Liver (tissue), 9 donors: ENCODE results near the gene XYLT1. TPM values are rescaled to one million over a fixed set of nuclear protein-coding genes. Genes with fewer than 3 reads are reported as not detected.

Experiments
- DNase-seq: peaks from one replicate; pipeline ENCODE4 v3.0.0-alpha.2; 2017; ENCODE audit warnings: low spot score
- H3K27ac ChIP-seq, 2 donors: one replicate each; pipeline ENCODE4 v1.7.0; 2013; ENCODE audit warnings: inconsistent platforms in 2 of 2, low read length in 2 of 2, control low read depth in 1 of 2, low read depth in 1 of 2, mild to moderate bottlenecking in 1 of 2
- H3K27me3 ChIP-seq, 4 donors: one replicate each; pipeline versions ENCODE4 v1.6.1 to v1.7.0; 2013; ENCODE audit warnings: low read length in 3 of 4, inconsistent platforms in 1 of 4, mild to moderate bottlenecking in 1 of 4, moderate library complexity in 1 of 4; ENCODE audit not compliant: control insufficient read depth in 4 of 4, insufficient read depth in 4 of 4
- H3K36me3 ChIP-seq, 4 donors: one replicate each; pipeline versions ENCODE4 v1.6.1 to v1.7.0; 2013; ENCODE audit warnings: low read length in 3 of 4, mild to moderate bottlenecking in 3 of 4, low read depth in 1 of 4, moderate library complexity in 1 of 4; ENCODE audit not compliant: control insufficient read depth in 4 of 4, insufficient read depth in 3 of 4
- H3K4me1 ChIP-seq, 4 donors: one replicate each; pipeline versions ENCODE4 v1.6.1 to v1.7.0; 2013; ENCODE audit warnings: low read length in 3 of 4, mild to moderate bottlenecking in 3 of 4, moderate library complexity in 1 of 4; ENCODE audit not compliant: control insufficient read depth in 4 of 4, insufficient read depth in 4 of 4
- H3K4me3 ChIP-seq, 3 donors: one replicate each; pipeline versions ENCODE4 v1.6.1 to v1.7.0; 2013; ENCODE audit warnings: low read length in 3 of 3, control low read depth in 1 of 3, low read depth in 1 of 3, mild to moderate bottlenecking in 1 of 3
- H3K9ac ChIP-seq, 2 donors: one replicate each; pipeline ENCODE4 v1.7.0; 2013; ENCODE audit warnings: low read length in 2 of 2, mild to moderate bottlenecking in 2 of 2, moderate library complexity in 2 of 2, control low read depth in 1 of 2, low read depth in 1 of 2
- H3K9me3 ChIP-seq, 4 donors: one replicate each; pipeline versions ENCODE4 v1.6.1 to v1.7.0; 2013; ENCODE audit warnings: low read length in 3 of 4; ENCODE audit not compliant: control insufficient read depth in 4 of 4
- ATF3 ChIP-seq: IDR thresholded peaks from 2 replicates; pipeline ENCODE4 v1.6.1; 2016; ENCODE audit warnings: antibody characterized with exemption
- EGR1 ChIP-seq, 2 donors: IDR thresholded peaks; 2 replicates each; pipeline ENCODE4 v1.6.1; 2016 to 2018; ENCODE audit warnings: antibody characterized with exemption in 2 of 2, low read depth in 2 of 2
- FOXA1 ChIP-seq: IDR thresholded peaks from 2 replicates; pipeline ENCODE4 v1.6.1; 2016; ENCODE audit warnings: antibody characterized with exemption
- FOXA2 ChIP-seq: IDR thresholded peaks from 2 replicates; pipeline ENCODE4 v1.6.1; 2016; ENCODE audit warnings: antibody characterized with exemption
- GABPA ChIP-seq, 2 donors: IDR thresholded peaks in 1 of 2; conservative IDR thresholded peaks in 1 of 2; 2 replicates each; pipeline ENCODE4 v1.6.1; 2016; ENCODE audit warnings: antibody characterized with exemption in 2 of 2, mild to moderate bottlenecking in 1 of 2, moderate library complexity in 1 of 2
- HNF4A ChIP-seq, 2 donors: conservative IDR thresholded peaks; 2 replicates each; pipeline ENCODE4 v1.6.1; 2016; ENCODE audit warnings: antibody characterized with exemption in 2 of 2, mild to moderate bottlenecking in 2 of 2
- HNF4G ChIP-seq: IDR thresholded peaks from 2 replicates; pipeline ENCODE4 v1.6.1; 2016; ENCODE audit warnings: antibody characterized with exemption
- JUND ChIP-seq, 2 donors: IDR thresholded peaks; 2 replicates each; pipeline ENCODE4 v1.6.1; 2016; ENCODE audit warnings: antibody characterized with exemption in 2 of 2
- NR2F2 ChIP-seq: IDR thresholded peaks from 2 replicates; pipeline ENCODE4 v1.6.1; 2016; ENCODE audit warnings: antibody characterized with exemption
- RAD21 ChIP-seq, 2 donors: IDR thresholded peaks; 2 replicates each; pipeline ENCODE4 v1.6.1; 2016; ENCODE audit warnings: antibody characterized with exemption in 2 of 2, mild to moderate bottlenecking in 2 of 2
- REST ChIP-seq: IDR thresholded peaks from 2 replicates; pipeline ENCODE4 v1.6.1; 2016; ENCODE audit warnings: antibody characterized with exemption, mild to moderate bottlenecking
- RXRA ChIP-seq, 2 donors: IDR thresholded peaks; 2 replicates each; pipeline ENCODE4 v1.6.1; 2017 to 2018; ENCODE audit warnings: antibody characterized with exemption in 2 of 2, mild to moderate bottlenecking in 1 of 2
- SP1 ChIP-seq: IDR thresholded peaks from 2 replicates; pipeline ENCODE4 v1.6.1; 2018; ENCODE audit warnings: antibody characterized with exemption, mild to moderate bottlenecking
- TAF1 ChIP-seq: conservative IDR thresholded peaks from 2 replicates; pipeline ENCODE4 v1.6.1; 2016; ENCODE audit warnings: antibody characterized with exemption, mild to moderate bottlenecking
- YY1 ChIP-seq: IDR thresholded peaks from 2 replicates; pipeline ENCODE4 v1.6.1; 2016; ENCODE audit warnings: antibody characterized with exemption, mild to moderate bottlenecking
- ZBTB33 ChIP-seq: IDR thresholded peaks from 2 replicates; pipeline ENCODE4 v1.6.1; 2016; ENCODE audit warnings: antibody characterized with exemption
- WGBS: extraction: QIAGEN DNeasy Blood & Tissue Kit; methylation state at CpG from one replicate; pipeline ENCODE4 v1.1.7; 2013; 5-methylcytosine and 5-hydroxymethylcytosine counted together
- polyA plus RNA-seq, 2 donors: library from polyadenylated mRNA; stranded (reverse) in 1 of 2; unstranded in 1 of 2; fragments of 200-250 nt in 1 of 2; fragments of >200 nt in 1 of 2; fragmentation: Nextera tagmentation in 1 of 2; extraction: Ambion mirVana in 1 of 2; gene quantifications; one replicate each; pipeline versions ENCODE4 v1.2.1 to v1.2.3, GENCODE V29; 2013 to 2015
- total RNA-seq, 2 donors: library from RNA; depleted of rRNA; stranded (reverse); fragments of >200 nt; gene quantifications; one replicate each; pipeline ENCODE4 v1.2.3, GENCODE V29; 2014
- TF ChIP-seq, protein P1 (sequence below): IDR thresholded peaks from 2 replicates; pipeline ENCODE4 v1.6.1; 2016; ENCODE audit warnings: antibody characterized with exemption
- TF ChIP-seq, protein P2 (sequence below): fragments of 150-350 bp; IDR thresholded peaks from 2 replicates; pipeline ENCODE4 v1.5.1; 2017; ENCODE audit warnings: improper control_type of control experiment, low read depth, low read length; ENCODE audit not compliant: missing input control
- donor health status: healthy.
- donor health status: healthy.
- donor health status: healthy.
- donor health status: healthy.
- donor health status: healthy.

Gene XYLT1
- total and polyA plus RNA-seq, 4 donors: 0.25 to 2.3 (median 0.53) TPM

DNA sequence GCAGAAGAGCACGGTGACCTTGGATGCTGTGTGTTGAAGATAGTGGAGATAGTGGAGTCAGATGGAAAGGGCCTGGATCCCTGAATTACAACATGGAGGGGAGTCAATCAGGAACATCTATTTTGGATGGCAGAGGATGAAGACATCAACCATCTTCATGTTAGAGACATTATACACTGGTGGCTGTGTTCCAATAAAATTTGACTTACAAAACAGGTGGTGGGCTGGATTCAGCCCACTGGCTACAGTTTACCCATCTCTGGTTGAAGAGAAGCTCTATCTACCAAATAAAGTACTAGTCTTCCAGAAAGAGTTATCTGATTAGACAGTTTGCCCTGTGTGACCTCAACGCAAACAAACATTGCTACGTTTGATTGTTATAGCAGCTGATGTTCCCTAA is 247.2 kb downstream of the XYLT1 start:
- WGBS: 73% methylated on average over 3 of the region's 3 CpGs
- Histone ChIP-seq H3K4me1 (no peaks in the 10 kb centered on the region), H3K9me3 (no peaks in the 10 kb centered on the region), H3K4me3 (no peak overlapping the region), H3K27ac (no peak overlapping the region), H3K9ac (no peak overlapping the region), H3K36me3 (no peaks in the 10 kb centered on the region), H3K27me3 (no peaks in the 10 kb centered on the region)
- no peak for DNase-seq
- TF ChIP-seq ZBTB33: no peak
- TF ChIP-seq, protein P1, sequence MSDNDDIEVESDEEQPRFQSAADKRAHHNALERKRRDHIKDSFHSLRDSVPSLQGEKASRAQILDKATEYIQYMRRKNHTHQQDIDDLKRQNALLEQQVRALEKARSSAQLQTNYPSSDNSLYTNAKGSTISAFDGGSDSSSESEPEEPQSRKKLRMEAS: no peak
- no peak for TF ChIP-seq JUND (IDR thresholded peaks at IDR 0.05)
- TF ChIP-seq RXRA (IDR thresholded peaks at IDR 0.05): no peak
- no peak for TF ChIP-seq FOXA1
- TF ChIP-seq NR2F2: no peak
- TF ChIP-seq FOXA2: no peak
- TF ChIP-seq HNF4G: no peak
- TF ChIP-seq HNF4A (conservative IDR thresholded peaks at IDR 0.05): no peak
- no peak for TF ChIP-seq SP1
- TF ChIP-seq, protein P2, sequence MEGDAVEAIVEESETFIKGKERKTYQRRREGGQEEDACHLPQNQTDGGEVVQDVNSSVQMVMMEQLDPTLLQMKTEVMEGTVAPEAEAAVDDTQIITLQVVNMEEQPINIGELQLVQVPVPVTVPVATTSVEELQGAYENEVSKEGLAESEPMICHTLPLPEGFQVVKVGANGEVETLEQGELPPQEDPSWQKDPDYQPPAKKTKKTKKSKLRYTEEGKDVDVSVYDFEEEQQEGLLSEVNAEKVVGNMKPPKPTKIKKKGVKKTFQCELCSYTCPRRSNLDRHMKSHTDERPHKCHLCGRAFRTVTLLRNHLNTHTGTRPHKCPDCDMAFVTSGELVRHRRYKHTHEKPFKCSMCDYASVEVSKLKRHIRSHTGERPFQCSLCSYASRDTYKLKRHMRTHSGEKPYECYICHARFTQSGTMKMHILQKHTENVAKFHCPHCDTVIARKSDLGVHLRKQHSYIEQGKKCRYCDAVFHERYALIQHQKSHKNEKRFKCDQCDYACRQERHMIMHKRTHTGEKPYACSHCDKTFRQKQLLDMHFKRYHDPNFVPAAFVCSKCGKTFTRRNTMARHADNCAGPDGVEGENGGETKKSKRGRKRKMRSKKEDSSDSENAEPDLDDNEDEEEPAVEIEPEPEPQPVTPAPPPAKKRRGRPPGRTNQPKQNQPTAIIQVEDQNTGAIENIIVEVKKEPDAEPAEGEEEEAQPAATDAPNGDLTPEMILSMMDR: no peak
- TF ChIP-seq EGR1 (IDR thresholded peaks at IDR 0.05; ENCODE audit: low read depth in 2 of 2): no peak
- no peak for TF ChIP-seq RAD21 (IDR thresholded peaks at IDR 0.05)
- no peak for TF ChIP-seq YY1
- TF ChIP-seq GABPA (IDR thresholded peaks at IDR 0.05 in 1 of 2, conservative IDR thresholded peaks at IDR 0.05 in 1 of 2): no peak
- TF ChIP-seq TAF1: no peak
- TF ChIP-seq REST: no peak
- no peak for TF ChIP-seq ATF3
